SK-N-SH treated with all-trans-retinoic acid at 6 μM for 48 hours (cell line): Measurements from ENCODE around the gene MRRF.

Source experiments
- BACH2 ChIP-seq: fragments of 250-450 bp; sonication (Bioruptor Pico); IDR thresholded peaks from 2 replicates; pipeline ENCODE4 v1.9.0; 2021; ENCODE audit warnings: mild to moderate bottlenecking, borderline replicate concordance
- CREB5 ChIP-seq: fragments of 250-450 bp; sonication (Bioruptor Pico); IDR thresholded peaks from 2 replicates; pipeline ENCODE4 v1.5.1; 2020; ENCODE audit warnings: low read depth, mild to moderate bottlenecking, moderate library complexity
- ESRRG ChIP-seq: fragments of 250-450 bp; sonication (Bioruptor Pico); IDR thresholded peaks from 2 replicates; pipeline ENCODE4 v1.6.1; 2021; ENCODE audit warnings: mild to moderate bottlenecking
- ISL1 ChIP-seq: fragments of 250-450 bp; sonication (Bioruptor Pico); IDR thresholded peaks from 2 replicates; pipeline ENCODE4 v2.1.2; 2022; ENCODE audit warnings: mild to moderate bottlenecking, moderate library complexity
- OSR1 ChIP-seq: fragments of 250-450 bp; sonication (Bioruptor Pico); IDR thresholded peaks from 2 replicates; pipeline ENCODE4 v1.8.0; 2022; ENCODE audit warnings: moderate library complexity, mild to moderate bottlenecking, inconsistent platforms
- RARB ChIP-seq: fragments of 250-450 bp; sonication (Bioruptor Pico); IDR thresholded peaks from 2 replicates; pipeline ENCODE4 v1.8.0; 2021; ENCODE audit warnings: mild to moderate bottlenecking, moderate library complexity

- TF ChIP-seq OSR1 (CRISPR knock-in tag), result no peak
- no peak for TF ChIP-seq CREB5 (CRISPR knock-in tag)
- no peak for TF ChIP-seq BACH2 (CRISPR knock-in tag)
- no peak for TF ChIP-seq ISL1
- no peak for TF ChIP-seq RARB (CRISPR knock-in tag)
- no peak for TF ChIP-seq ESRRG (CRISPR knock-in tag)
Measured at GRCh38 chr9:122218071-122218934, 46.4 kb upstream of the MRRF start.
